H9 (cell line): ENCODE results near the gene SLC24A4. TPM values are rescaled to one million over a fixed set of nuclear protein-coding genes. Genes with fewer than 3 reads are reported as not detected.
A peak's percentile ranks its signal among the peaks of the same experiment; 100 is the strongest.

ENCODE experiments used
- DNase-seq: peaks from one replicate; pipeline ENCODE4 v3.0.0-alpha.2; 2017
- H2AFZ ChIP-seq: one replicate; pipeline ENCODE4 v1.6.1; 2013; ENCODE audit warnings: mild to moderate bottlenecking, low read length, control low read depth, moderate library complexity
- H2AK5ac ChIP-seq: 2 replicates; pipeline ENCODE4 v1.6.1; 2013; ENCODE audit warnings: low read length, control low read depth, mixed read lengths; ENCODE audit not compliant: insufficient read length
- H2BK120ac ChIP-seq: one replicate; pipeline ENCODE4 v1.6.1; 2013; ENCODE audit warnings: low read depth, mild to moderate bottlenecking, low read length, control low read depth, inconsistent platforms; ENCODE audit not compliant: poor library complexity, severe bottlenecking
- H2BK12ac ChIP-seq: 2 replicates; pipeline ENCODE4 v1.6.1; 2013; ENCODE audit warnings: low read length, control low read depth, mixed read lengths, low read depth; ENCODE audit not compliant: insufficient read length
- H2BK15ac ChIP-seq: 2 replicates; pipeline ENCODE4 v1.6.1; 2013; ENCODE audit warnings: low read depth, low read length, control low read depth
- H2BK20ac ChIP-seq: one replicate; pipeline ENCODE4 v1.6.1; 2013; ENCODE audit warnings: low read depth, mild to moderate bottlenecking, low read length, control low read depth, inconsistent platforms; ENCODE audit not compliant: poor library complexity, severe bottlenecking
- H2BK5ac ChIP-seq: 2 replicates; pipeline ENCODE4 v1.6.1; 2013; ENCODE audit warnings: low read length, control low read depth, mixed read lengths; ENCODE audit not compliant: insufficient read length
- H3K14ac ChIP-seq: 2 replicates; pipeline ENCODE4 v1.6.1; 2013; ENCODE audit warnings: low read length, control low read depth; ENCODE audit not compliant: insufficient read depth
- H3K18ac ChIP-seq: 2 replicates; pipeline ENCODE4 v1.6.1; 2013; ENCODE audit warnings: low read depth, mild to moderate bottlenecking, mixed read lengths, low read length, control low read depth; ENCODE audit not compliant: insufficient read length
- H3K23ac ChIP-seq: 2 replicates; pipeline ENCODE4 v1.6.1; 2013; ENCODE audit warnings: low read length, control low read depth, mixed read lengths, low read depth; ENCODE audit not compliant: insufficient read length
- H3K23me2 ChIP-seq: 2 replicates; pipeline ENCODE4 v1.6.1; 2013; ENCODE audit warnings: low read depth, mild to moderate bottlenecking, mixed read lengths, low read length, control low read depth; ENCODE audit not compliant: insufficient read length, poor library complexity, severe bottlenecking
- H3K27ac ChIP-seq: 2 replicates; pipeline ENCODE4 v1.5.1; 2013; ENCODE audit warnings: low read length, control low read depth, mixed read lengths, low read depth; ENCODE audit not compliant: insufficient read length
- H3K27me3 ChIP-seq: 2 replicates; pipeline ENCODE4 v1.6.1; 2013; ENCODE audit warnings: low read length, control low read depth, inconsistent platforms; ENCODE audit not compliant: insufficient read depth
- H3K4ac ChIP-seq: 2 replicates; pipeline ENCODE4 v1.6.1; 2013; ENCODE audit warnings: low read depth, mild to moderate bottlenecking, control low read depth, inconsistent platforms, low read length, moderate library complexity
- H3K4me1 ChIP-seq: 2 replicates; pipeline ENCODE4 v1.6.1; 2013; ENCODE audit warnings: low read length, control low read depth, inconsistent platforms; ENCODE audit not compliant: insufficient read depth
- H3K4me2 ChIP-seq: 2 replicates; pipeline ENCODE4 v1.6.1; 2013; ENCODE audit warnings: low read length, control low read depth, mixed read lengths; ENCODE audit not compliant: insufficient read length, insufficient read depth
- H3K56ac ChIP-seq: 2 replicates; pipeline ENCODE4 v1.6.1; 2013; ENCODE audit warnings: low read depth, mild to moderate bottlenecking, mixed read lengths, low read length, control low read depth; ENCODE audit not compliant: insufficient read length
- H3K79me1 ChIP-seq: 2 replicates; pipeline ENCODE4 v1.6.1; 2013; ENCODE audit warnings: low read depth, mild to moderate bottlenecking, moderate library complexity, low read length, control low read depth, inconsistent platforms; ENCODE audit not compliant: insufficient read depth, poor library complexity, severe bottlenecking
- H3K79me2 ChIP-seq: 2 replicates; pipeline ENCODE4 v1.6.1; 2013; ENCODE audit warnings: low read length, control low read depth, inconsistent platforms; ENCODE audit not compliant: insufficient read depth
- H3K9ac ChIP-seq: 2 replicates; pipeline ENCODE4 v1.6.1; 2013; ENCODE audit warnings: low read length, control low read depth, mixed read lengths; ENCODE audit not compliant: insufficient read length; ENCODE audit errors: extremely low read depth
- H3K9me3 ChIP-seq: one replicate; pipeline ENCODE4 v1.6.1; 2013; ENCODE audit warnings: low read depth, low read length, inconsistent platforms; ENCODE audit not compliant: control insufficient read depth
- H3T11ph ChIP-seq: one replicate; pipeline ENCODE4 v1.6.1; 2013; ENCODE audit warnings: mild to moderate bottlenecking, low read length, control low read depth, inconsistent platforms
- H4K20me1 ChIP-seq: one replicate; pipeline ENCODE4 v1.6.1; 2013; ENCODE audit not compliant: control insufficient read depth, insufficient read length, insufficient read depth
- H4K5ac ChIP-seq: 2 replicates; pipeline ENCODE4 v1.6.1; 2013; ENCODE audit warnings: low read depth, mild to moderate bottlenecking, mixed read lengths, low read length, control low read depth; ENCODE audit not compliant: insufficient read length
- H4K8ac ChIP-seq: replicated peaks from 2 replicates; pipeline ENCODE4 v1.6.1; 2013; ENCODE audit warnings: low read length, control low read depth, mixed read lengths, low read depth; ENCODE audit not compliant: insufficient read length
- H4K91ac ChIP-seq: 2 replicates; pipeline ENCODE4 v1.6.1; 2013; ENCODE audit warnings: low read depth, mild to moderate bottlenecking, moderate library complexity, mixed read lengths, low read length, control low read depth; ENCODE audit not compliant: insufficient read length
- H3K27ac Mint-ChIP-seq, 3 experiments: 2 replicates in 2 of 3; 3 replicates in 1 of 3; pipeline ENCODE4 v1.8.0; 2020 to 2021; ENCODE audit warnings: mixed read lengths in 3 of 3, mild to moderate bottlenecking in 1 of 3, moderate library complexity in 1 of 3
- H3K27me3 Mint-ChIP-seq: 2 replicates; pipeline ENCODE4 v1.8.0; 2021; ENCODE audit warnings: low read depth, mild to moderate bottlenecking, moderate library complexity, mixed read lengths
- H3K36me3 Mint-ChIP-seq, 3 experiments: 2 replicates in 2 of 3; 3 replicates in 1 of 3; pipeline ENCODE4 v1.8.0; 2020 to 2021; ENCODE audit warnings: low read depth in 3 of 3, mixed read lengths in 3 of 3; ENCODE audit not compliant: insufficient read depth in 1 of 3
- H3K4me1 Mint-ChIP-seq, 2 experiments: 2 replicates each; pipeline ENCODE4 v1.8.0; 2020; ENCODE audit warnings: mixed read lengths in 2 of 2
- H3K4me3 Mint-ChIP-seq, 2 experiments: 2 replicates in 1 of 2; 3 replicates in 1 of 2; pipeline ENCODE4 v1.8.0; 2020 to 2021; ENCODE audit warnings: mild to moderate bottlenecking in 2 of 2, mixed read lengths in 2 of 2, moderate library complexity in 1 of 2
- H3K9me3 Mint-ChIP-seq, 2 experiments: 2 replicates in 1 of 2; 3 replicates in 1 of 2; pipeline ENCODE4 v1.8.0; 2020; ENCODE audit warnings: mild to moderate bottlenecking in 2 of 2, mixed read lengths in 2 of 2, moderate library complexity in 1 of 2
- WGBS: extraction: QIAGEN DNeasy Blood & Tissue Kit; methylation state at CpG from one replicate; pipeline ENCODE4 v1.1.7; 2013; ENCODE audit warnings: missing lambda C conversion rate, low lambda C conversion rate, mixed read lengths; ENCODE audit not compliant: insufficient read length; ENCODE audit errors: extremely low coverage; 5-methylcytosine and 5-hydroxymethylcytosine counted together
- total RNA-seq: library from RNA; stranded (reverse); gene quantifications from 2 replicates; pipeline ENCODE4 v1.2.1, GENCODE V29; 2021
- TF ChIP-seq, protein P1 (sequence below): fragments of 200-600 bp; sonication (generic); conservative IDR thresholded peaks from 3 replicates; pipeline ENCODE4 v1.8.0; 2021; ENCODE audit warnings: antibody characterized with exemption, mild to moderate bottlenecking

Gene SLC24A4
- total RNA-seq, 1 experiment from 2014 or later, result 0.24 TPM

DNA sequence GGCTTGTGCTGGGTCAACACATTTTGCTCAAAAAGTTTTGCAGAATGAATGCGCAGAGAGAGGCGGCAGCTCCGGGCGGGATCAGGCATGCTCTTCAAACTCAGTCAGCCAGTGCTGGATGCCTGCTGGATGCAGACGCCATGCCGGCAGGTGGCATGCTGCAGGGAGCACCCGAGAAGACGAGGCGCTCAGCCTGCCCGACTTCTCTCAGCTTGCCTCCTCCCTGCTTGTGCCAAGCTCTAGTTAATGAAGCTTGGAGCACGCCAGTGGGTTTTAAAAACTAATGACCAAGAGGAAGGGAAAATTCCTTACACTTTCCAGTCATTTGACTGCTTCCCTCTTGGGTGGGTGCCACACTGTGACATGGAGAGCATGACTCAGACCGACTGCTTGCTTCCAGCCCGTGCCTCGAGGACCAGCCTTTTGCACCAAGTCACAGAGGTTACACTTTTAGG, 39.8 kb downstream of the SLC24A4 start:
- TF ChIP-seq, protein P1, sequence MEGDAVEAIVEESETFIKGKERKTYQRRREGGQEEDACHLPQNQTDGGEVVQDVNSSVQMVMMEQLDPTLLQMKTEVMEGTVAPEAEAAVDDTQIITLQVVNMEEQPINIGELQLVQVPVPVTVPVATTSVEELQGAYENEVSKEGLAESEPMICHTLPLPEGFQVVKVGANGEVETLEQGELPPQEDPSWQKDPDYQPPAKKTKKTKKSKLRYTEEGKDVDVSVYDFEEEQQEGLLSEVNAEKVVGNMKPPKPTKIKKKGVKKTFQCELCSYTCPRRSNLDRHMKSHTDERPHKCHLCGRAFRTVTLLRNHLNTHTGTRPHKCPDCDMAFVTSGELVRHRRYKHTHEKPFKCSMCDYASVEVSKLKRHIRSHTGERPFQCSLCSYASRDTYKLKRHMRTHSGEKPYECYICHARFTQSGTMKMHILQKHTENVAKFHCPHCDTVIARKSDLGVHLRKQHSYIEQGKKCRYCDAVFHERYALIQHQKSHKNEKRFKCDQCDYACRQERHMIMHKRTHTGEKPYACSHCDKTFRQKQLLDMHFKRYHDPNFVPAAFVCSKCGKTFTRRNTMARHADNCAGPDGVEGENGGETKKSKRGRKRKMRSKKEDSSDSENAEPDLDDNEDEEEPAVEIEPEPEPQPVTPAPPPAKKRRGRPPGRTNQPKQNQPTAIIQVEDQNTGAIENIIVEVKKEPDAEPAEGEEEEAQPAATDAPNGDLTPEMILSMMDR, result no peak
- H2BK20ac ChIP-seq, result no peak overlapping the region
- H3K4me1 ChIP-seq, result no peaks in the 10 kb centered on the region
- H4K20me1 ChIP-seq, result no peaks in the 10 kb centered on the region
- H3K4ac ChIP-seq, result no peak overlapping the region
- H2BK5ac ChIP-seq, result no peak overlapping the region
- no peaks in the 10 kb centered on the region for H3K79me1 ChIP-seq
- no CpG with 5 or more reads among the region's 14 CpGs for WGBS
- H4K91ac ChIP-seq, result no peak overlapping the region
- H3K18ac ChIP-seq, result no peak overlapping the region
- H3K4me1 Mint-ChIP-seq, result no peaks in the 10 kb centered on the region
- no peaks in the 10 kb centered on the region for H3K79me2 ChIP-seq
- H4K5ac ChIP-seq, result no peak overlapping the region
- H2BK15ac ChIP-seq, result no peak overlapping the region
- H3K27me3 Mint-ChIP-seq, result peaks cover 13% of the 10 kb centered on the region
- no peak overlapping the region for H3K27ac Mint-ChIP-seq
- H3K9me3 ChIP-seq, result no peaks in the 10 kb centered on the region
- H2AK5ac ChIP-seq, result no peak overlapping the region
- no peak overlapping the region for H3K9ac ChIP-seq
- no peak overlapping the region for H3K23ac ChIP-seq
- peak; percentile 15 for DNase-seq
- no peak overlapping the region for H2AFZ ChIP-seq
- H3K4me2 ChIP-seq, result no peak overlapping the region
- H3K36me3 Mint-ChIP-seq, result no peaks in the 10 kb centered on the region; a peak in 1 of 7 replicates
- H3K27ac ChIP-seq, result no peak overlapping the region
- H3K56ac ChIP-seq, result no peak overlapping the region
- no peaks in the 10 kb centered on the region for H3K27me3 ChIP-seq
- no peak overlapping the region for H2BK120ac ChIP-seq
- H4K8ac ChIP-seq, result no peak overlapping the region
- no peak overlapping the region; the same call in 1 of the 2 replicates for H3K14ac ChIP-seq
- no peaks in the 10 kb centered on the region; a peak in 1 of 5 replicates for H3K9me3 Mint-ChIP-seq
- H3T11ph ChIP-seq, result no peak overlapping the region
- H2BK12ac ChIP-seq, result no peak overlapping the region
- no peaks in the 10 kb centered on the region for H3K23me2 ChIP-seq
- H3K4me3 Mint-ChIP-seq, result no peak overlapping the region
